Measurements from ENCODE around the gene RAB26.
"Not testable (repeated sequence)": the region's sequence is repeated elsewhere in the genome, so short reads cannot be mapped to it uniquely, and the experiment has no call there.

DNA sequence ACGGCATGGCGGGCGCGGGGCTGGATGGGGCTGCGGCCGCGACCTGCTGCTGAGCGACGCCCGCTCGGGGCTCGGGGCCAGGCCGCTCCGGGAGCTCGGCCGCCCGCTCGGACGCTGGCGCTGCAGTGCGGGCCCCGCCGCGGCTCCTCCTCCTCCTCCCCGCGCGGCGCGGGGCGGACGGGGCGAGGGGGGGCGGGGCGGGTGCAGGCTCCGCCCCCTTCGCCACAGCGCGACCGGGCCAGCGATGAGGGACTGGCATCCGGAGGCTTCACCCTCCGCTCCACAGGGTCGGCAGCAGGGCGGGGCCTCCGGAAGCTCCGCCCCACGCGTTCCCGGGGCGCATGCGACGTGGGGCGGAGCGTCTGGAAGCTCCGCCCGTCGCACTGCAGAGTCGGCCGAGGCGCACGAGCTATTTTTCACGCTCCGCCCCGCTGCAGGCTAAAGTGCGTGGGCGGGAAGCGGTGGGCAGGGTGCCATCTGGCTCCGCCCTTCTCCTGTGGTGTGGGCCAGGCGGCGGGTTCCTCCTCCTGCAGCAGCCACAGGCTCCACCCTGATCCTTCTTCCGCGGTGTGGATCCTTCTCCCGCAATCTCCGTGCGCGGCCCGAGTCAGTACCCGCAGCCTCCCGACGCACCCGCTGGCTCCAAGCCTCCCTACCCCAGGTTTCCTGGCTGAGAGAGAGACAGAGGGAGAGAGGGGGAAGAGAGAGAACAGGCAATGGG lies 12.5 kb upstream of the RAB26 start, which contains the start of gene PKD1:
- not testable (repeated sequence) for TF ChIP-seq GATA3, GATA2 (IDR thresholded peaks at IDR 0.05; ENCODE audit: low read depth, low read length)

All from SH-SY5Y (cell line).